Activated naive CD8-positive, alpha-beta T cell treated with anti-CD3 and anti-CD28 coated beads, Interleukin-2, amount 10 ng/mL, durations not matched to agents 7 days and 5 days (primary cell): Measurements from ENCODE around the gene DNAH1. TPM values are rescaled to one million over a fixed set of nuclear protein-coding genes. Genes with fewer than 3 reads are reported as not detected.

Experiments used
- ATAC-seq: fragments of 150-1000 bp; cut with Tn5 transposase; one replicate; pipeline ENCODE4 v1.10.0; 2021; ENCODE audit warnings: low read depth, moderate library complexity
- POLR2A ChIA-PET: fragments of 350-600 bp; sonication (Branson Sonifier 250); formaldehyde crosslinking; loops from one replicate; lab custom pipeline; 2021; ENCODE audit warnings: antibody characterized with exemption; lab: Charles Lee
- DNase-seq: peaks from one replicate; pipeline ENCODE4 v3.0.0; 2021
- H3K27ac Mint-ChIP-seq: one replicate; pipeline ENCODE4 v1.8.0; 2022; ENCODE audit warnings: mild to moderate bottlenecking, mixed read lengths
- H3K27me3 Mint-ChIP-seq: one replicate; pipeline ENCODE4 v1.8.0; 2022; ENCODE audit warnings: mild to moderate bottlenecking, moderate library complexity, mixed read lengths
- H3K36me3 Mint-ChIP-seq: one replicate; pipeline ENCODE4 v1.8.0; 2021; ENCODE audit warnings: mild to moderate bottlenecking, mixed read lengths
- H3K4me1 Mint-ChIP-seq: one replicate; pipeline ENCODE4 v1.8.0; 2021; ENCODE audit warnings: mixed read lengths
- H3K4me3 Mint-ChIP-seq: one replicate; pipeline ENCODE4 v1.8.0; 2022; ENCODE audit warnings: mild to moderate bottlenecking, moderate library complexity, mixed read lengths
- H3K9me3 Mint-ChIP-seq: one replicate; pipeline ENCODE4 v1.8.0; 2021; ENCODE audit warnings: mixed read lengths
- total RNA-seq, 2 experiments: library from RNA; stranded (reverse); gene quantifications; one replicate each; pipeline ENCODE4 v1.2.3, GENCODE V29; 2021

The DNAH1 gene
- total RNA-seq, 2 experiments from 2014 or later, result 28.5 to 30.0 TPM

GRCh38 chr3:52341123-52341522, 25.0 kb downstream of the DNAH1 start:
- ATAC-seq (no peak), DNase-seq (no peak)
- Mint-ChIP-seq H3K27ac (no peak overlapping the region), H3K9me3 (no peaks in the 10 kb centered on the region), H3K36me3 (no peaks in the 10 kb centered on the region), H3K4me3 (no peak overlapping the region), H3K4me1 (peaks cover 8% of the 10 kb centered on the region), H3K27me3 (no peaks in the 10 kb centered on the region)
- POLR2A ChIA-PET, result interaction anchor here (0.7 kb wide), 1 partner anchor 10 kb away, joined by 3 read pairs; no protein-coding TSS in a partner anchor

DNA sequence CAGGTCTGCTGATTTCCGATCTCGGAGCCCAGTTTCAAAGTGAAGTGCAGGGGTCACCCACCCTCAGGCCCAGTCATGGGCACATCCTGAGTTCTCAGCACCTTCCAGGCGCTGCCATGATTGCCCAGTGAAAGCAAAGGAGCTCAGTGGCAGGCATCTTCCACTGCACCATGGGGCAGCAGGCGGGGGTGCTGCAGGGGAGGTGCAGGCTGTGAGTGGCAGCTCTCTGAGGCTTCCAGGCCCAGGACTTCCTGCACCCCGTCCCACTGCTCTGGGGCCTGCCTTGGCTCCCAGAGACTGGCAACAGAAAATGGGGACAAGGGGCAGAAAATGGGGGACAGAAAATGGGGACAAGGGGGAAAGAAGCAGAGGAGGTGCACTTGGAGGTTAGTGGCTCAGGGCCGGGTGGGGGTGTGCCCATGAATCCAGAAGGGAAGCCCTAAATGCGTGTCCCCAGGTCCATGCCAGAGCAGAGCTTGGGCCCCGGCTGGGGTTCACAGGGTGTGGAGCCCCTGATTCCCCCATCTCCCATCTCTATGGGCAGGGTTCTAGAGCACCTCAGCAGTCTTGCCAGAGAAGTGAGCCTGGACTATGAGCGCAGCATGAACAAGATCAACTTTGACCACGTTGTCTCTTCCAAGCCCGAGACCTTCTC, 28.0 kb downstream of the DNAH1 start:
- Mint-ChIP-seq H3K9me3 (no peaks in the 10 kb centered on the region), H3K27ac (no peak overlapping the region), H3K27me3 (no peaks in the 10 kb centered on the region), H3K36me3 (no peaks in the 10 kb centered on the region), H3K4me1 (peaks cover 8% of the 10 kb centered on the region), H3K4me3 (no peak overlapping the region)
- no peak for DNase-seq
- POLR2A ChIA-PET, result no interaction called here
- ATAC-seq, result no peak

DNA sequence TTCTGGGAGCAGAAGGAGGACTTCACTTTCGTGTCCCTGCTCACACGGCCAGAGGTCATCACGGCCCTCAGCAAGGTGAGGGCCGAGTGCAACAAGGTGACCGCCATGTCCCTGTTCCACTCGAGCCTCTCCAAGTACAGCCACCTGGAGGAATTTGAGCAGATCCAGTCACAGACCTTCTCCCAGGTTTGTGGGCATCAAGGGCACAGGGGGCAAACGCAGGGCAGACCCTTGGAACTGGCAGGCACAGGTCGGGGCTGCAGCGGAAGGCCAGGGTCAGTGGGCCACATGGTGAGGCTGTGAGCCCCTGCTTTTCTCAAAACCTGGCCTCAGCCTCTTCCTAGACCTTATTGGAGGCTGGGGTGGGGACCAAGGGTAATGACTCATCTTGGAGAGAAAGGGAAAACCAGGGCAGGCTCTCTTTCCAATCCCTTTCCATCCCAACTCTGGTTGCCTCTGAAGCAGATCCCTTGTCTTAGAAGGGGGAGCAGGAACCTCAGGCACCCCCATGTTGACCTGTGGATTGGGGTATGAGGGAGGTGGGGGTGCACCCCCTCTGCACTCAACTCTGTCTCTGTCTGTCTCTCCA, 29.5 kb downstream of the DNAH1 start:
- no peak for ATAC-seq
- POLR2A ChIA-PET, result no interaction called here
- no peaks in the 10 kb centered on the region for H3K36me3 Mint-ChIP-seq
- H3K9me3 Mint-ChIP-seq, result no peaks in the 10 kb centered on the region
- H3K27me3 Mint-ChIP-seq, result no peaks in the 10 kb centered on the region
- H3K4me1 Mint-ChIP-seq, result peaks cover 2% of the 10 kb centered on the region
- DNase-seq, result no peak
- H3K27ac Mint-ChIP-seq, result no peak overlapping the region
- H3K4me3 Mint-ChIP-seq, result no peak overlapping the region

DNA sequence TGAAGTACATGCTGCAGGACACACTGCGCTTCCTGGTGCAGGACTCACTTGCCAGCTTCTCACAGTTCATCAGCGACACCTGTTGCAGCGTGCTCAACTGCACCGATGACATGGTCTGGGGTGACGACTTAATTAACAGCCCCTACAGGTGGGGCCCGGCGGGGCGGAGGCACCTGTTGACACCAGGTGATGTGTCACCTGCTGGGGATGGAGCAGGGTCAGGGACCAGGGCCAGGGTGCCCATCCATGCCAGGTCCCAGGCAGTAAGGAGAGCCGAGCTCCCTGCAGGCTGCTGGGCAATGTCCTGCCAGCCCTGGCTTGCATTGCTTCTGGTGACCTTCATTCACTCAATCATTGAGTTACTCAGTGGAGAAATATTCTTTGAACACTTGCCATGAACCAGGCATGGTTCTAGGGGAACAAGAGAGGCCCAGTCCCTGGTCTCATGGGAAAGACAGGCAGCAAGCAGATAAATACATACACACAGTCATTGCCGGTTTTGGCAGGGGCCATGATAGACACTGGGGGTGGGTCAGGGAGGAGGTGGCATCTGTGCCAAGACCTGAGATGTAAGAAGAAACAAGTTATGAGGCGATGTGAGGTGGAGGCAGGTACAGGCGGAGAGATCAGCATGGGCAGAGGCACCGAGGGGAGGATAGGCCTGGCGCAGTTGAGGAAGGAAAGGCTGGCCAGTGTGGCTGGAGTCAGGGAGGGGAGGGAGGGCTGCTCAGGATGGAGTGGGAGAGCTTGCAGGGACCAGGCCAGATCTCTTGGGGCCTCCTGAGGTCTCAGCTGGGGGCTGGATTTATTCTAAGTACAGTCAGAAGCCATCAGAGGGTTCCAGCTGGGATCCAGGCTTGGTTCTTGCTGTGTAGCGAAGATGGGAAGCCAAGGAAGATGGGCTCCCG, 30.8 kb downstream of the DNAH1 start:
- H3K27me3 Mint-ChIP-seq, result no peaks in the 10 kb centered on the region
- no peak for DNase-seq
- H3K27ac Mint-ChIP-seq, result no peak overlapping the region
- H3K36me3 Mint-ChIP-seq, result no peaks in the 10 kb centered on the region
- POLR2A ChIA-PET, result no interaction called here
- no peaks in the 10 kb centered on the region for H3K4me1 Mint-ChIP-seq
- no peaks in the 10 kb centered on the region for H3K9me3 Mint-ChIP-seq
- no peak for ATAC-seq
- no peak overlapping the region for H3K4me3 Mint-ChIP-seq

GRCh38 chr3:52347716-52348635, 31.9 kb downstream of the DNAH1 start:
- DNase-seq (no peak), ATAC-seq (no peak)
- H3K27ac Mint-ChIP-seq, result no peak overlapping the region
- no peak overlapping the region for H3K4me3 Mint-ChIP-seq
- H3K9me3 Mint-ChIP-seq, result no peaks in the 10 kb centered on the region
- POLR2A ChIA-PET, result interaction anchor here (0.6 kb wide), 1 partner anchor 71 kb away, joined by 3 read pairs; no protein-coding TSS in a partner anchor
- no peaks in the 10 kb centered on the region for H3K4me1 Mint-ChIP-seq
- no peaks in the 10 kb centered on the region for H3K36me3 Mint-ChIP-seq
- no peaks in the 10 kb centered on the region for H3K27me3 Mint-ChIP-seq

- no peaks in the 10 kb centered on the region for H3K4me1 Mint-ChIP-seq
- no peaks in the 10 kb centered on the region for H3K9me3 Mint-ChIP-seq
- H3K4me3 Mint-ChIP-seq, result no peak overlapping the region
- H3K27me3 Mint-ChIP-seq, result no peaks in the 10 kb centered on the region
- H3K27ac Mint-ChIP-seq, result no peak overlapping the region
- POLR2A ChIA-PET, result no interaction called here
- no peak for ATAC-seq
- no peak for DNase-seq
- no peaks in the 10 kb centered on the region for H3K36me3 Mint-ChIP-seq
Measured at GRCh38 chr3:52349131-52349530, 33.0 kb downstream of the DNAH1 start.

- no peak overlapping the region for H3K27ac Mint-ChIP-seq
- H3K4me3 Mint-ChIP-seq, result no peak overlapping the region
- no peaks in the 10 kb centered on the region for H3K36me3 Mint-ChIP-seq
- no peaks in the 10 kb centered on the region for H3K27me3 Mint-ChIP-seq
- DNase-seq, result no peak
- no peaks in the 10 kb centered on the region for H3K9me3 Mint-ChIP-seq
- POLR2A ChIA-PET, result interaction anchor here (0.5 kb wide), 1 partner anchor 132 kb away, joined by 5 read pairs; no protein-coding TSS in a partner anchor
- ATAC-seq, result no peak
- H3K4me1 Mint-ChIP-seq, result no peaks in the 10 kb centered on the region
Measured at GRCh38 chr3:52349611-52350395, 33.7 kb downstream of the DNAH1 start.

GRCh38 chr3:52350416-52350815, 34.3 kb downstream of the DNAH1 start:
- Mint-ChIP-seq H3K9me3 (no peaks in the 10 kb centered on the region), H3K4me1 (no peaks in the 10 kb centered on the region), H3K36me3 (no peaks in the 10 kb centered on the region), H3K4me3 (no peak overlapping the region), H3K27me3 (no peaks in the 10 kb centered on the region), H3K27ac (no peak overlapping the region)
- DNase-seq (no peak), ATAC-seq (no peak)
- POLR2A ChIA-PET, result interaction anchor here (0.5 kb wide), 1 partner anchor 133 kb away, joined by 5 read pairs; no protein-coding TSS in a partner anchor

DNA sequence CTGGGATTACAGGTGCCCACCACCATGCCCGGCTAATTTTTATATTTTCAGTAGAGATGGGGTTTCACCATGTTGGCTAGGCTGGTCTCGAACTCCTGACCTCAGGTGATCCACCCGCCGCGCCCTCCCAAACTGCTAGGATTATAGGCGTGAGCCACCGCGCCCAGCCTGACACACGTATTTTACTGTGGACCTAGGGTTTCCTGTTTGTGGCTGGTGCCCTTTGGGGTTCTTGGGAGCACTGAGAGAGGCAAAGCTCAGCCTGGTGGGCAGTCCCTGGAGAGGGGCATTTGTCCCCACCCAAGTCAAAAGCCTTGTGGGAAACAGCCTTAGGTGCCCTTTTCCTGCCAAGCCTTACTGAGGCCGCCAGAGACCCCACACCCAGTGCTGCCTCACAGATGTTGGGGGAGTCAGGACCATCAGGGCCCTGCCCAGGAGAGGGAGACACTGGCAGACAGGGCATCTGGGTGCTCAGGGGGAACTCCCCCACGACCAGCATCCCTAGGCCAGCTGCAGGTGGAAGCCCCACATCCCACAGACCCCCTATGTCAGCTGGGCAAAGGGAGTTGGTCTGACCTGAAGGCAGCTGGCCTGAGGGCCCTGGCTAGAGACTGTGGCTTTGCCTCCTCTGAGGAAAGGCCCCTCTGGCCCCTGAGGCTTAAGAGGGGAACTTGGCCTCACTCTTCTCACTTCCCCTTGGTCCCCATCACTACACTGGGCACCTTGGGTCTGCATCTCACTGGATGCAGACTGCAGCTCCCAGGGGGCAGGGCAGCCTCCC, 35.1 kb downstream of the DNAH1 start:
- Mint-ChIP-seq H3K27me3 (no peaks in the 10 kb centered on the region), H3K4me3 (no peak overlapping the region), H3K4me1 (no peaks in the 10 kb centered on the region), H3K27ac (no peak overlapping the region), H3K36me3 (no peaks in the 10 kb centered on the region), H3K9me3 (no peaks in the 10 kb centered on the region)
- DNase-seq, result no peak
- no peak for ATAC-seq
- POLR2A ChIA-PET, result no interaction called here

- no peaks in the 10 kb centered on the region for H3K27me3 Mint-ChIP-seq
- ATAC-seq (no peak), DNase-seq (no peak)
- no peaks in the 10 kb centered on the region for H3K36me3 Mint-ChIP-seq
- H3K4me1 Mint-ChIP-seq, result peaks cover 2% of the 10 kb centered on the region
- no peak overlapping the region for H3K4me3 Mint-ChIP-seq
- POLR2A ChIA-PET, result no interaction called here
- no peaks in the 10 kb centered on the region for H3K9me3 Mint-ChIP-seq
- H3K27ac Mint-ChIP-seq, result no peak overlapping the region
Measured at GRCh38 chr3:52351762-52352368, 35.7 kb downstream of the DNAH1 start.

DNA sequence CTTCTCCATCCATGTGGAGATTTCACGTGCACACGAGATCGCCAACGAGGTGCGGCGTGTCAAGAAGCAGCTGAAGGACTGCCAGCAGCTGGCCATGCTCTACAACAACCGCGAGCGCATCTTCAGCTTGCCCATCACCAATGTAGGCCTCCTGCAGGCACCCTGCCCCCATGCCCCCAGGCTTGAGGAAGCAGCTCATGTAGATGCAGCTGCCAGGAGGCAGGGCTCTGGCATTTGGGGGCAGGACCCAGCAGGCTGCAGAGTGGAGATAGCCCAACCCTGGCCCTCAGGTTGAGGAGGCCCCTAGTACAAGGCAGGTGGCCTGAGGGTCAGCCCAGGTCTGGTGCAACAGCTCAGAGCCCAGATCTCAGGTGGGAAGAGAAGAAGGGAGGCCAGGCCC, 36.4 kb downstream of the DNAH1 start:
- POLR2A ChIA-PET, result no interaction called here
- H3K27me3 Mint-ChIP-seq, result no peaks in the 10 kb centered on the region
- H3K27ac Mint-ChIP-seq, result no peak overlapping the region
- H3K4me3 Mint-ChIP-seq, result no peak overlapping the region
- H3K36me3 Mint-ChIP-seq, result no peaks in the 10 kb centered on the region
- DNase-seq, result no peak
- H3K4me1 Mint-ChIP-seq, result peaks cover 5% of the 10 kb centered on the region
- ATAC-seq, result no peak
- no peaks in the 10 kb centered on the region for H3K9me3 Mint-ChIP-seq
